HG03432 (cell line): ENCODE results near the gene ZNF578.
"Not testable (repeated sequence)": the region's sequence is repeated elsewhere in the genome, so short reads cannot be mapped to it uniquely, and the experiment has no call there.

ENCODE experiments used
- ATAC-seq: cut with Tn5 transposase; IDR thresholded peaks from one replicate; pipeline ENCODE4 v1.9.1; 2021; ENCODE audit warnings: mild to moderate bottlenecking, moderate library complexity; ENCODE audit not compliant: unreplicated experiment

Gene ZNF578

GRCh38 chr19:52507266-52507665 lies 53.9 kb downstream of the ZNF578 start:
- no peak for ATAC-seq

- no peak for ATAC-seq
Measured at GRCh38 chr19:52516191-52516590, 62.8 kb downstream of the ZNF578 start.

- ATAC-seq = no peak
Measured at GRCh38 chr19:52518646-52519045, 65.3 kb downstream of the ZNF578 start.

GRCh38 chr19:52519175-52519574 lies 65.8 kb downstream of the ZNF578 start:
- not testable (repeated sequence) for ATAC-seq

GRCh38 chr19:52520013-52520412 lies 66.7 kb downstream of the ZNF578 start:
- ATAC-seq = no peak

GRCh38 chr19:52522551-52522950 lies 69.2 kb downstream of the ZNF578 start:
- ATAC-seq = no peak

GRCh38 chr19:52524086-52524485 lies 70.7 kb downstream of the ZNF578 start:
- ATAC-seq = no peak

GRCh38 chr19:52527134-52527955 lies 74.0 kb downstream of the ZNF578 start, which contains the start of gene ZNF808:
TSS of gene ZNF808 (plus strand) at chr19:52527668. CDS start at chr19:52543285, 15,617 bp downstream.
- ATAC-seq = peak; percentile 89

- ATAC-seq = peak; percentile 21
Measured at GRCh38 chr19:52527956-52528351, 74.6 kb downstream of the ZNF578 start.

GRCh38 chr19:52532480-52532879 lies 79.1 kb downstream of the ZNF578 start:
- ATAC-seq = no peak

- no peak for ATAC-seq
Measured at GRCh38 chr19:52533901-52534300, 80.5 kb downstream of the ZNF578 start.

GRCh38 chr19:52535385-52535770 lies 82.0 kb downstream of the ZNF578 start:
- ATAC-seq = peak; percentile 2

- ATAC-seq = peak; percentile 88
Measured at GRCh38 chr19:52535771-52536447, 82.6 kb downstream of the ZNF578 start.

GRCh38 chr19:52536448-52536800 lies 83.1 kb downstream of the ZNF578 start:
- ATAC-seq = peak; percentile 40

GRCh38 chr19:52538815-52539214 lies 85.5 kb downstream of the ZNF578 start:
- not testable (repeated sequence) for ATAC-seq

GRCh38 chr19:52541176-52541575 lies 87.8 kb downstream of the ZNF578 start:
- ATAC-seq = not testable (repeated sequence)

GRCh38 chr19:52541608-52542007 lies 88.3 kb downstream of the ZNF578 start:
- ATAC-seq = no peak

GRCh38 chr19:52542541-52542940 lies 89.2 kb downstream of the ZNF578 start:
- ATAC-seq = not testable (repeated sequence)

- no peak for ATAC-seq
Measured at GRCh38 chr19:52542984-52543664, 89.8 kb downstream of the ZNF578 start.

GRCh38 chr19:52554216-52554971 lies 101.0 kb downstream of the ZNF578 start:
- ATAC-seq = no peak
